ENCODE results near the gene PPM1L.
A peak's percentile ranks its signal among the peaks of the same experiment; 100 is the strongest.

Gene PPM1L

GRCh38 chr3:160950954-160951353, 194.9 kb downstream of the PPM1L start:
- no peak for TF ChIP-seq CTCF (IDR thresholded peaks at IDR 0.05; ENCODE audit: low read depth, low read length)
- no peak for DNase-seq (ENCODE audit: extremely low read depth, low read depth)

- TF ChIP-seq CTCF (IDR thresholded peaks at IDR 0.05; ENCODE audit: low read depth, low read length) = no peak
- DNase-seq (ENCODE audit: extremely low read depth, low read depth) = no peak
Observed at GRCh38 chr3:160951642-160952487, 195.8 kb downstream of the PPM1L start.

GRCh38 chr3:160953686-160954085, 197.7 kb downstream of the PPM1L start:
- no peak for DNase-seq (ENCODE audit: extremely low read depth, low read depth)

GRCh38 chr3:160956785-160957184, 200.8 kb downstream of the PPM1L start:
- DNase-seq (ENCODE audit: extremely low read depth, low read depth) = no peak
- TF ChIP-seq CTCF (IDR thresholded peaks at IDR 0.05; ENCODE audit: low read depth, low read length) = peak; percentile 39

More at GRCh38 chr3:160953686-160954085, 197.7 kb downstream of the PPM1L start:
- TF ChIP-seq CTCF (IDR thresholded peaks at IDR 0.05; ENCODE audit: low read depth, low read length) = no peak

GRCh38 chr3:160960568-160960967, 204.5 kb downstream of the PPM1L start:
- DNase-seq (ENCODE audit: extremely low read depth, low read depth) = no peak
- TF ChIP-seq CTCF (IDR thresholded peaks at IDR 0.05; ENCODE audit: low read depth, low read length) = no peak

- no peak for TF ChIP-seq CTCF (IDR thresholded peaks at IDR 0.05; ENCODE audit: low read depth, low read length)
- DNase-seq (ENCODE audit: extremely low read depth, low read depth) = no peak
Observed at GRCh38 chr3:160963949-160964348, 207.9 kb downstream of the PPM1L start.

- DNase-seq (ENCODE audit: extremely low read depth, low read depth) = no peak
- TF ChIP-seq CTCF (IDR thresholded peaks at IDR 0.05; ENCODE audit: low read depth, low read length) = no peak
Observed at GRCh38 chr3:160968761-160969160, 212.7 kb downstream of the PPM1L start.

Measured in AG09319 (cell line).